Choroid plexus epithelial cell (primary cell): ENCODE results near the gene RANBP17.
"Not testable (repeated sequence)": the region's sequence is repeated elsewhere in the genome, so short reads cannot be mapped to it uniquely, and the experiment has no call there.

Source experiments
- DNase-seq: peaks from one replicate; pipeline ENCODE4 v3.0.0-alpha.2; 2010; ENCODE audit warnings: low read depth
- H3K4me3 ChIP-seq: 2 replicates; pipeline ENCODE4 v1.5.1; 2011; ENCODE audit warnings: low read depth, mild to moderate bottlenecking, control low read depth, low read length, moderate library complexity
- CTCF ChIP-seq: conservative IDR thresholded peaks from 2 replicates; pipeline ENCODE4 v1.5.1; 2011; ENCODE audit warnings: low read depth, mild to moderate bottlenecking, control low read depth, inconsistent platforms, low read length, moderate library complexity

Gene RANBP17

GRCh38 chr5:171029401-171029800, 167.6 kb downstream of the RANBP17 start:
- no peak for DNase-seq
- TF ChIP-seq CTCF = no peak
- no peak overlapping the region for H3K4me3 ChIP-seq

GRCh38 chr5:171031977-171032376, 170.2 kb downstream of the RANBP17 start:
- H3K4me3 ChIP-seq = no peak overlapping the region
- no peak for DNase-seq
- no peak for TF ChIP-seq CTCF

GRCh38 chr5:171032435-171032973, 170.7 kb downstream of the RANBP17 start:
- no peak for TF ChIP-seq CTCF
- no peak overlapping the region for H3K4me3 ChIP-seq
- DNase-seq = no peak

GRCh38 chr5:171041893-171042292, 180.1 kb downstream of the RANBP17 start:
- not testable (repeated sequence) for DNase-seq, H3K4me3 ChIP-seq

- no peak overlapping the region for H3K4me3 ChIP-seq
- no peak for TF ChIP-seq CTCF
- peak; percentile 27 for DNase-seq
Observed at GRCh38 chr5:171050916-171051315, 189.1 kb downstream of the RANBP17 start.

- no peak for TF ChIP-seq CTCF
- no peak overlapping the region for H3K4me3 ChIP-seq
- DNase-seq = no peak
Observed at GRCh38 chr5:171055875-171056454, 194.1 kb downstream of the RANBP17 start.

GRCh38 chr5:171067540-171068130, 205.8 kb downstream of the RANBP17 start:
- DNase-seq = no peak
- no peak overlapping the region for H3K4me3 ChIP-seq
- no peak for TF ChIP-seq CTCF
